ENCODE results near the gene ESAM. TPM values are rescaled to one million over a fixed set of nuclear protein-coding genes. Genes with fewer than 3 reads are reported as not detected.

ESAM gene
- total RNA-seq, 4 donors from 2014 or later, result 18.6 to 45.9 (median 33.0) TPM

DNA sequence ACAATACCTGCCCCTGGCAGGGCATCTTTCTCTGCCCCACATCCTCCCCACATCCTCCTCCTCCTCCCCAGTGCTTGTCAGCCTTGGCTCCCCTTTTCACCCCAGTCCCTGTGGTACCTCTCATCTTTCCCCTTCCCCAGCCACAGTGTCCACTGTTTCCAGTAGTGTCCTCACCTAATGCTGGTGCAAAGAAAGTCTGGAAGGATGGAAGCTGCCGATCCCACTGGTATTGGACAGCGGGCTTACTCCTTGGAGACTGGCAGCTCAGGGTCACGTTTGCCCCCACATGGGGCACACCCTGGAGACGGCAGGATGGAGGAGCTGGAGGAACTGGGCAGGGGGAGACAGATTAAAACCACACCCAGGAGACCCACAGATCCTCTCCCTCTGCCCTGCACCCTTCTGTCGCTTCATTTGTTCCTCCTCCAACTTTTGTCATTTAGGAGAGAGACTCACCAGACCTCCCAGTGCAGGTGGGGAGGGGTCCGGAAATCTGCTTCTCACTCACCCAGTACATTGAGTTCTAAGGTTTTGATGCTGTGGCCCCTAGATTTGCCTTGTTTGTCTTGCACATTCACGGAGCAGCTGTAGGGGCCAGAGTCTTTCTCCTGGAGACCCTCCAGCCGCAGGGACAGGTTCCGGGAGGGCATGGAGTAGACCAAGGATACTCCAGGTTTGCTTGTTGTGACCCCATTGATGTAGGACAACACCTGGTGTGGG lies 5.9 kb downstream of the ESAM start:
- Histone ChIP-seq H3K36me3 (no peaks in the 10 kb centered on the region), H3K9me3 (no peaks in the 10 kb centered on the region), H3K4me1 (peaks cover 0 to 42% (median 27%) of the 10 kb centered on the region in 4 donors), H3K4me3 (no peak overlapping the region), H3K27me3 (peaks cover 0 to 97% of the 10 kb centered on the region in 2 donors), H3K27ac (no peak overlapping the region)
- DNase-seq (ENCODE audit: low spot score in 2 of 2), result no peak
- WGBS, 2 donors, result 26 to 31% methylated on average over 9 of the region's 9 CpGs
- TF ChIP-seq, protein P1, sequence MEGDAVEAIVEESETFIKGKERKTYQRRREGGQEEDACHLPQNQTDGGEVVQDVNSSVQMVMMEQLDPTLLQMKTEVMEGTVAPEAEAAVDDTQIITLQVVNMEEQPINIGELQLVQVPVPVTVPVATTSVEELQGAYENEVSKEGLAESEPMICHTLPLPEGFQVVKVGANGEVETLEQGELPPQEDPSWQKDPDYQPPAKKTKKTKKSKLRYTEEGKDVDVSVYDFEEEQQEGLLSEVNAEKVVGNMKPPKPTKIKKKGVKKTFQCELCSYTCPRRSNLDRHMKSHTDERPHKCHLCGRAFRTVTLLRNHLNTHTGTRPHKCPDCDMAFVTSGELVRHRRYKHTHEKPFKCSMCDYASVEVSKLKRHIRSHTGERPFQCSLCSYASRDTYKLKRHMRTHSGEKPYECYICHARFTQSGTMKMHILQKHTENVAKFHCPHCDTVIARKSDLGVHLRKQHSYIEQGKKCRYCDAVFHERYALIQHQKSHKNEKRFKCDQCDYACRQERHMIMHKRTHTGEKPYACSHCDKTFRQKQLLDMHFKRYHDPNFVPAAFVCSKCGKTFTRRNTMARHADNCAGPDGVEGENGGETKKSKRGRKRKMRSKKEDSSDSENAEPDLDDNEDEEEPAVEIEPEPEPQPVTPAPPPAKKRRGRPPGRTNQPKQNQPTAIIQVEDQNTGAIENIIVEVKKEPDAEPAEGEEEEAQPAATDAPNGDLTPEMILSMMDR (IDR thresholded peaks at IDR 0.05), result no peak
- TF ChIP-seq POLR2A (IDR thresholded peaks at IDR 0.05), result no peak
- no peak for TF ChIP-seq EP300 (IDR thresholded peaks at IDR 0.05)

DNA sequence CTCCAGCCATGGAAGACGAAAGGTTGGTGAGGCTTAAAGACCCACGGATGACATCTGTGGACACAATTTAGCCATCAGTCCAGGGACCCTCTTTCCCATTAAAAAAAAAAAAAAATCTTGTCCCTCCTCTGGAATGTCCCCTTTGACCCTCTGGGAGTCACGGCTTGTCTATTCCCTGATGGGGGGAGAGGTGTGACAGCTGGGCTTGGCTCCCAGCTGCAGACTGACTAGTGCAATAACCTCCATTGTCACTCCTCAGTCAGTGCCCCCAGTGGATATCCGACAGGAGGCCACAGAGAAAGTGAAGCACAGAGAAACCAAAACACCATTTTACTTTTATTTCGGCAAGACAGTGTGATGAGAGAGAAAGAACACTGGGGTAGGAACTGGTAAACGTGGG lies 7.4 kb downstream of the ESAM start:
- H3K4me1 ChIP-seq, result peaks cover 0 to 33% (median 19%) of the 10 kb centered on the region in 4 donors
- peaks cover 0 to 97% of the 10 kb centered on the region in 2 donors for H3K27me3 ChIP-seq
- TF ChIP-seq, protein P1 (IDR thresholded peaks at IDR 0.05), result no peak
- no peak for TF ChIP-seq POLR2A (IDR thresholded peaks at IDR 0.05)
- no peak for TF ChIP-seq EP300 (IDR thresholded peaks at IDR 0.05)
- DNase-seq (ENCODE audit: low spot score in 2 of 2), result no peak
- no peak overlapping the region for H3K27ac ChIP-seq
- no peak overlapping the region for H3K4me3 ChIP-seq
- no peaks in the 10 kb centered on the region for H3K36me3 ChIP-seq
- 56 to 59% methylated on average over 6 of the region's 6 CpGs for WGBS, 2 donors
- H3K9me3 ChIP-seq, result no peaks in the 10 kb centered on the region

DNA sequence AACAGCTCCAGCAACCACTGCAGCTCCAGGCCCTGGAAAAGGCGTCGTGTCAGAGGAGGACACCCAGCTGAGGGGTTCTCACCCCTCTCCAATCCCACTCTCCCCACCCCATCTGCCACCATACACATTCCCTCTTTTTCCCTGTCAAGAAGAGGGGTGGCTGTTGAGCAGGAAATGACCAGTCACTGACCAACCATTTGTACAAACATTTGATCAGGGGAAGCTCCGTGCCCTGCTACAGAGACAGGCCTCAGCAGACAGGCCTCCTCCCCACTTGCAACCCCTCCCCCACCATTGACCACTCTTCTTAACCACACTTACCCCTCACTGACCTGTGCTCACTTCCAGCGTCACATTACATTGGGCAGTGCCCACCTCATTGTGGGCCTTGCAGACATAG lies 7.8 kb downstream of the ESAM start:
- TF ChIP-seq, protein P1 (IDR thresholded peaks at IDR 0.05), result no peak
- no peak for TF ChIP-seq POLR2A (IDR thresholded peaks at IDR 0.05)
- no peak for TF ChIP-seq EP300 (IDR thresholded peaks at IDR 0.05)
- no peaks in the 10 kb centered on the region for H3K36me3 ChIP-seq
- DNase-seq (ENCODE audit: low spot score in 2 of 2), result no peak
- H3K4me1 ChIP-seq, result peaks cover 0 to 29% (median 15%) of the 10 kb centered on the region in 4 donors
- H3K27me3 ChIP-seq, result peaks cover 0 to 97% of the 10 kb centered on the region in 2 donors
- H3K9me3 ChIP-seq, result no peaks in the 10 kb centered on the region
- no peak overlapping the region for H3K27ac ChIP-seq
- H3K4me3 ChIP-seq, result no peak overlapping the region
- WGBS, 2 donors, result 38 to 67% methylated on average over 4 of the region's 4 CpGs

DNA sequence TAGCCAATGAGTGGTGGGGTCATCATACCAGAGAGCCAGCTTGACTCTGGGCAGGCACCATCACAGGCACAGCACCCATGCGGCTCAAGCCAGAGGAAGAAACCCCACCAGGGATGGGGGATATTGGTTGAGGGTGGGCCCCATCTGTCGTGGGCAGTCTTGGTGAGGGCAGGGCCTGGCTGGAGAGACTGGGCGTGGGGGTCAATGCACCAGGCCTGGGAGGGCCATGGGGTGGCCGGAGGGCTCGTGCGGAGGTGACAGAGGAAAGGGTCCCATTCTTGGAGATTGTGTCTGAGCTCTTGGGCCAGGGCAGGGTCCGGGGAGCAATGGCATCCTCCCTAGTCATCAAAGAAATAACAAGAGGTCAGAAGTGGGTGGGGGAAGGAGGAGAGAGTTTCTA lies 8.5 kb downstream of the ESAM start:
- H3K9me3 ChIP-seq, result no peaks in the 10 kb centered on the region
- no peak for DNase-seq (ENCODE audit: low spot score in 2 of 2)
- peaks cover 0 to 22% (median 8%) of the 10 kb centered on the region in 4 donors for H3K4me1 ChIP-seq
- TF ChIP-seq, protein P1 (IDR thresholded peaks at IDR 0.05), result no peak
- no peak for TF ChIP-seq POLR2A (IDR thresholded peaks at IDR 0.05)
- TF ChIP-seq EP300 (IDR thresholded peaks at IDR 0.05), result no peak
- H3K4me3 ChIP-seq, result no peak overlapping the region
- WGBS, 2 donors, result 71 to 81% methylated on average over 7 of the region's 7 CpGs
- no peaks in the 10 kb centered on the region for H3K36me3 ChIP-seq
- no peak overlapping the region for H3K27ac ChIP-seq
- peaks cover 0 to 97% of the 10 kb centered on the region in 2 donors for H3K27me3 ChIP-seq

DNA sequence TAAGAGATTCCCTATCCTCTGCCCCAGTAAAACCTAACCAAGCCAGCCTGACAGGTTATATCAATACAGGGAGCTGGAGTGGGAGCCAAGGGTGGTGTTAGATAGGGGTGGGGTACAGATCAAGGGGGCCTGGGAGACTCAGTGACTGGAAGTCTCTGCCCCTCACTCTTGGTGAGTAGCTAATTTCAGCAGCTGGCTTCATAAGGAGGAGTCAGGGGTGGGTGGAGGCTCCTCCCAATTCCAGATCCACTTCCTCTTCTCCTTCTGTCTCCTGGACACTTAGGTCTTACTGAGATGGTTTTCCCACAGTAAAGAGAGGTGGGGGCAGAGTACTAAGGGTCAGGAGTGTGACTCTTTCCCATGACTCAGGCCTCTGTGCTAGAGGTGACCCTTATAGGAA lies 8.9 kb downstream of the ESAM start:
- TF ChIP-seq POLR2A (IDR thresholded peaks at IDR 0.05) (no peak), EP300 (IDR thresholded peaks at IDR 0.05) (no peak)
- TF ChIP-seq, protein P1 (IDR thresholded peaks at IDR 0.05), result no peak
- no peaks in the 10 kb centered on the region for H3K9me3 ChIP-seq
- DNase-seq (ENCODE audit: low spot score in 2 of 2), result no peak
- H3K4me3 ChIP-seq, result no peak overlapping the region
- H3K27me3 ChIP-seq, result peaks cover 0 to 97% of the 10 kb centered on the region in 2 donors
- H3K36me3 ChIP-seq, result no peaks in the 10 kb centered on the region
- peaks cover 0 to 18% (median 4%) of the 10 kb centered on the region in 4 donors for H3K4me1 ChIP-seq
- no peak overlapping the region for H3K27ac ChIP-seq

All from tibial nerve (tissue), 4 donors.